Mucosa of descending colon (tissue), 3 donors: ENCODE data around the gene INTS1. TPM values are rescaled to one million over a fixed set of nuclear protein-coding genes. Genes with fewer than 3 reads are reported as not detected.

ENCODE experiments used
- ATAC-seq: fragments of 200-7000 bp; cut with Tn5 transposase; one replicate; pipeline ENCODE4 v1.9.1; 2020; ENCODE audit warnings: mild to moderate bottlenecking, moderate library complexity
- DNase-seq, 3 donors: peaks; one replicate each; pipeline ENCODE4 v3.0.0-alpha.2; 2020
- H3K36me3 ChIP-seq: fragments of 200-600 bp; one replicate; pipeline ENCODE4 v1.8.0; 2021; ENCODE audit warnings: low read depth, mild to moderate bottlenecking
- H3K4me1 ChIP-seq: fragments of 200-600 bp; one replicate; pipeline ENCODE4 v1.8.0; 2021; ENCODE audit warnings: low read depth, mild to moderate bottlenecking
- H3K4me3 ChIP-seq: fragments of 200-600 bp; one replicate; pipeline ENCODE4 v1.8.0; 2021; ENCODE audit warnings: mild to moderate bottlenecking
- H3K9me3 ChIP-seq: fragments of 200-600 bp; one replicate; pipeline ENCODE4 v1.8.0; 2021; ENCODE audit warnings: mild to moderate bottlenecking
- intact Hi-C, 2 donors: fragments of 100-400 bp; cut with DNase I in 1 of 2; cut with micrococcal nuclease in 1 of 2; formaldehyde crosslinking; loops; one replicate each; pipeline versions ENCODE4 v1.11.0 to v1.11.1; 2022; cut with DNase I, micrococcal nuclease
- total RNA-seq, 3 donors: library from RNA; stranded (reverse); fragmentation: NEBNext Ultra II Directional in 2 of 3; extraction: Animal tissue kit (Norgen Biotek cat#: 25700) in 2 of 3; gene quantifications; one replicate each; pipeline versions ENCODE4 v1.2.1 to v1.2.4, GENCODE V29; 2021 to 2023
- TF ChIP-seq, protein P1 (sequence below): fragments of 200-600 bp; IDR thresholded peaks from one replicate; pipeline ENCODE4 v1.8.0; 2022; ENCODE audit warnings: antibody characterized with exemption, mild to moderate bottlenecking
- donor health status: DM: no; HTN: no; CAD: no; lungs with moderate emphysema.
- donor health status: DM: no; HTN: no; CAD: no.
- donor health status: DM: no; HTN: yes; CAD: no.

The INTS1 gene
- total RNA-seq, 3 donors from 2014 or later: 79.6 to 94.3 (median 88.0) TPM

DNA sequence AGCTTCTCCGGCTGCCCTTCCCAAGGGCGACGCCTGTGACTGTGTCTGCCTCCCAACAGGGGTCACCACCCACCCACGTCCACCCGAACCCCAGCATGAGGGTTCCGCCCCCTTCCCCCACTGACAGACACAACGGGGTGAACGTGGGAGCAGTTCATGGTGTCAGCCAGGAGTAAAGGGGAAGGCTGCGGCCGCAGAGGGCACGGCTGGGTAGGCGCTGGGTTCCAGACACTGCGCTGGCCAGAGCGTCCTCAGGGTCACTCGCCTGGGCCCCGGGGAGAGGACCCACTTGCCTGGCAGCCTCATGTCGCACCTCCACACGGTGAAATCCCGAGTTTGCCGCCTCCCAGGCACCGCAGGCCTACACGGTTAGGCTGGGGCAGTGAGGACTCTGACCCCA lies 21.1 kb downstream of the INTS1 start:
- Histone ChIP-seq H3K4me3 (no peak overlapping the region), H3K4me1 (no peaks in the 10 kb centered on the region), H3K9me3 (no peaks in the 10 kb centered on the region), H3K36me3 (peaks cover 19% of the 10 kb centered on the region)
- DNase-seq (no peak), ATAC-seq (no peak)
- TF ChIP-seq, protein P1, sequence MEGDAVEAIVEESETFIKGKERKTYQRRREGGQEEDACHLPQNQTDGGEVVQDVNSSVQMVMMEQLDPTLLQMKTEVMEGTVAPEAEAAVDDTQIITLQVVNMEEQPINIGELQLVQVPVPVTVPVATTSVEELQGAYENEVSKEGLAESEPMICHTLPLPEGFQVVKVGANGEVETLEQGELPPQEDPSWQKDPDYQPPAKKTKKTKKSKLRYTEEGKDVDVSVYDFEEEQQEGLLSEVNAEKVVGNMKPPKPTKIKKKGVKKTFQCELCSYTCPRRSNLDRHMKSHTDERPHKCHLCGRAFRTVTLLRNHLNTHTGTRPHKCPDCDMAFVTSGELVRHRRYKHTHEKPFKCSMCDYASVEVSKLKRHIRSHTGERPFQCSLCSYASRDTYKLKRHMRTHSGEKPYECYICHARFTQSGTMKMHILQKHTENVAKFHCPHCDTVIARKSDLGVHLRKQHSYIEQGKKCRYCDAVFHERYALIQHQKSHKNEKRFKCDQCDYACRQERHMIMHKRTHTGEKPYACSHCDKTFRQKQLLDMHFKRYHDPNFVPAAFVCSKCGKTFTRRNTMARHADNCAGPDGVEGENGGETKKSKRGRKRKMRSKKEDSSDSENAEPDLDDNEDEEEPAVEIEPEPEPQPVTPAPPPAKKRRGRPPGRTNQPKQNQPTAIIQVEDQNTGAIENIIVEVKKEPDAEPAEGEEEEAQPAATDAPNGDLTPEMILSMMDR: no peak
- intact Hi-C loops: loop anchor here in 1 of 2 donors (10.0 kb wide), 1 partner anchor 258 kb away; no protein-coding TSS in a partner anchor

DNA sequence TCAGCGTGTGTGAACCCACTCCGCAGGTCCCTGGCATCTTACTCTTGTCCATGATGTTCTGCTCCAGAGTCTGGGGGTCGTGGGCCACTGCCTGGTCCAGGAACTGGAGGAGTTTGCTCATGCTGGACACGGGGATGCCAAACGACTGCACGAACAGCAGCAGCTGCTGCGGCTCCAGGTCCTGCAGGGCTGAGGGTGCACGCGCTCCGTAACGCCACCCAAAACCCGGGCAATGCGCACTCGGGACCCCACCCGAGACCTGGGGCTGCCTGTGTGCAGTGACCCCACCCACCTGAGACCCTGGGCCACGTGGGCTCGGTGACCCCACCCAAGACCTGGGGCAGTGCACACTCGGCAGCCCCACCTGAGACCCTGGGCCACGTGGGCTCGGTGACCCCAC lies 22.9 kb downstream of the INTS1 start:
- H3K4me1 ChIP-seq: no peaks in the 10 kb centered on the region
- no peaks in the 10 kb centered on the region for H3K9me3 ChIP-seq
- no peak overlapping the region for H3K4me3 ChIP-seq
- intact Hi-C loops: loop anchor here in 1 of 2 donors (10.0 kb wide), 1 partner anchor 256 kb away; no protein-coding TSS in a partner anchor
- TF ChIP-seq, protein P1: no peak
- ATAC-seq: no peak
- peaks cover 19% of the 10 kb centered on the region for H3K36me3 ChIP-seq
- DNase-seq: no peak

DNA sequence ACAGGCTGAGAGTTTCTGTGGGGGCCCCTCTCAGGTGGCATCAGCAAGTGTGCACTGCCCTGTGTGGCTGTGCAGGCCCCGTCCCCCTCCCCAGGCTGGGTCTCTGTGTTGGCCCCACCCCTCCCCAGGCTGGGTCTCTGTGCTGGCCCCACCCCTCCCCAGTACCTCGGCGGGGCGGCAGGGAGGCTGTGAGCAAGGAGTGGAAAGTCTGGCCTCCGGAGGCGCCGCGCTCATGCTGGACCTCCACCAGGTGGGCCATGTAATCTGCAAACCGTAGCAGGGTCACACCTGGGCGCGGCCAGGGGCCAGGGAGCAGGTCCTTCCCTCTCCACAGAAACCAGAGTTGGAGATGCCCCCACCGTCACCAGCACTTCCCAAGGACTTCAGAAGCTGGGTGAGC lies 23.5 kb downstream of the INTS1 start:
- Histone ChIP-seq H3K4me3 (no peak overlapping the region), H3K4me1 (no peaks in the 10 kb centered on the region), H3K36me3 (peaks cover 19% of the 10 kb centered on the region), H3K9me3 (no peaks in the 10 kb centered on the region)
- TF ChIP-seq, protein P1: no peak
- ATAC-seq (no peak), DNase-seq (no peak)
- intact Hi-C loops: loop anchor here in 1 of 2 donors (10.0 kb wide), 1 partner anchor 256 kb away; no protein-coding TSS in a partner anchor

DNA sequence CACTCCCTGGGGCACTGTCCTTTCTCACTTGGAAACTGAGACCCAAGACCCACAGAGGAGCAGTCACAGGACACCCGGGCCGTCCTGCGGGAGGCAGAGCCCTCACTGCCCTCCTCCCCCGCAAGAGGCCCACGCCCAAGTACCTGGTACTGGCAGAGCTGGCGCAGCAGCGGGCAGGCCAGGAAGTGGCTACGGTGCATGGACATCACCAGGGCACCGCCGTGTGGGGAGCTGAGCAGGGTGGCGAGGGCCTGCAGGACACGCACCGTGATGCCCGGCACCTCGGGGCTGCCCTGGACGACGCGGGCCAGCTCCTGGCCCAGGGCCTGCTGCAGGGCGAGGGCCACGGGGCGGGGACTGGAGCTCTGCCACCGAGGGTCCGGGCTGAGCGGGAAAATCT lies 24.9 kb downstream of the INTS1 start:
- intact Hi-C loops: no loop called here
- TF ChIP-seq, protein P1: no peak
- peaks cover 3% of the 10 kb centered on the region for H3K4me1 ChIP-seq
- H3K36me3 ChIP-seq: peaks cover 15% of the 10 kb centered on the region
- DNase-seq: no peak
- no peak for ATAC-seq
- no peaks in the 10 kb centered on the region for H3K9me3 ChIP-seq
- H3K4me3 ChIP-seq: no peak overlapping the region

DNA sequence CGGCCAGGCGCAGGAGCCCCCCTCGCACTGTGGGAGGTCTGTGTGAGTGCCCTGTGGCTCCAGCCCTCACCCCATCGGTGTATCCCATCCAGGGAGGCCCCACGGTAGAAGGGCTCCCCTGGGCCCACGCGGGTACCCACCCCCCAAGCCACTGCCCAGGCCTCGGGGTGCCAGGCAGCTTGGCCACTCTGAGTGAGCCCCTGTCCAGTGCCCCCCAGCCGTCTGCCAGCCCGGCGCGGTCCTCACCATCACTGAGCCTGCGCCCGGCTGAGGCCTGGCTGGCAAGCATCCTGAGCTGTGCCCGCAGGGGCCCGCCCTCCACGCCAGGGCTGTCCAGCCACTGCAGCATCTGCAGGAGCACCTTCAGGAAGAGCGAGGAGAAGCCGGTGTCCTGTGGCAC lies 25.7 kb downstream of the INTS1 start:
- TF ChIP-seq, protein P1: no peak
- ATAC-seq (no peak), DNase-seq (no peak)
- H3K36me3 ChIP-seq: peaks cover 15% of the 10 kb centered on the region
- peaks cover 9% of the 10 kb centered on the region for H3K4me1 ChIP-seq
- no peaks in the 10 kb centered on the region for H3K9me3 ChIP-seq
- no peak overlapping the region for H3K4me3 ChIP-seq
- intact Hi-C loops: no loop called here

DNA sequence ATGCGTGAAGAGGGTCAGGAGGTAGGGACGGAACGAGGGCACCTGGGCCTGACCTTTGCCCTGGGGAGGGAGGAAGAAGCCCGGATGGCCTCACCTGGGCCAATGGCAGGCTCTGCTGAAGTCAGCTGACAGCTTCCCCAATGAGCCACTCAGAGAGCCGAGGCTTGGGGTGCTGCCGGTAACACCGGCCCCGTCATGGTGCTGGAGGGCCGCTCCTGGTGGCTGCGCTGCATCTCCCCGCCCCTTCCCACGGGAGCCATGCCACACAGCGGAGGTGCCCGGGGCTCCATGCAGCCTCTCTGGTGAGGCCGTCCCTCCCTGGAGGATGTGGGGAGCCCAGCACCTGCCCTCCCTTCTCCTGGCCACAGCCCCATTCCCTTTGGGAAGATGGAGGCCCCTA lies 27.3 kb downstream of the INTS1 start:
- DNase-seq: no peak
- Histone ChIP-seq H3K36me3 (peaks cover 5% of the 10 kb centered on the region), H3K4me3 (no peak overlapping the region), H3K4me1 (peaks cover 9% of the 10 kb centered on the region), H3K9me3 (no peaks in the 10 kb centered on the region)
- intact Hi-C loops: no loop called here
- TF ChIP-seq, protein P1: no peak
- ATAC-seq: no peak
